Measurements from ENCODE around the gene APMAP.

APMAP gene

DNA sequence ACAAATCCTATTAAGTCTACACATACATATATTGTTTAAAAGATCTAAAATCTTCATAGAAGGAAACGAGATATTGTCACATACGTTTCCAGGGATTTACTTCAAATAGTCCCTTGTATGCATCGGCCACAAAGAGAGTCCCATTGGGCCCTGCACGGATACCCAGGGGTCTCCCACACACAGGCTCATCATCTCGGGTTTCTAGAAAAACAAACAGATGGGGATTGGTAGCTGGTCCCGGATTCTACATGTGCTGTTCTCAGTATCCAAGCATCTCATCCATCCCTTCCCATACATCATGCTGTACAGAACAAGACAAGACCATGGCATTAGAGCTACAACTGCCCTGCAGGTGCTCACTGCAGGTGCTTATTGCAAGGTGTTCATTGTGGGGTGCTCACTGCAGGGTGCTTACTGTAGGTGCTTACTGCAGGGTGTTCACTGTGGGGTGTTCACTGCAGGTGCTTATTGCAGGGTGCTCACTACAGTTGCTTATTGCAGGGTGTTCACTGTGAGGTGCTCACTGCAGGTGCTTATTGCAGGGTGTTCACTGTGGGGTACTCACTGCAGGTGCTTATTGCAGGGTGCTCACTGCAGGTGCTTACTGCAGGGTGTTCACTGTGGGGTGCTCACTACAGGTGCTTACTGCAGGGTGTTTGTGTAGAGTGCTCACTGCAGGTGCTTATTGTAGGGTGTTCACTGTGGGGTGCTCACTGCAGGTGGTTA lies 21.0 kb downstream of the APMAP start:
- H3K4me3 ChIP-seq (ENCODE audit: low read depth, low read length), result no peak overlapping the region
- TF ChIP-seq, protein P1, sequence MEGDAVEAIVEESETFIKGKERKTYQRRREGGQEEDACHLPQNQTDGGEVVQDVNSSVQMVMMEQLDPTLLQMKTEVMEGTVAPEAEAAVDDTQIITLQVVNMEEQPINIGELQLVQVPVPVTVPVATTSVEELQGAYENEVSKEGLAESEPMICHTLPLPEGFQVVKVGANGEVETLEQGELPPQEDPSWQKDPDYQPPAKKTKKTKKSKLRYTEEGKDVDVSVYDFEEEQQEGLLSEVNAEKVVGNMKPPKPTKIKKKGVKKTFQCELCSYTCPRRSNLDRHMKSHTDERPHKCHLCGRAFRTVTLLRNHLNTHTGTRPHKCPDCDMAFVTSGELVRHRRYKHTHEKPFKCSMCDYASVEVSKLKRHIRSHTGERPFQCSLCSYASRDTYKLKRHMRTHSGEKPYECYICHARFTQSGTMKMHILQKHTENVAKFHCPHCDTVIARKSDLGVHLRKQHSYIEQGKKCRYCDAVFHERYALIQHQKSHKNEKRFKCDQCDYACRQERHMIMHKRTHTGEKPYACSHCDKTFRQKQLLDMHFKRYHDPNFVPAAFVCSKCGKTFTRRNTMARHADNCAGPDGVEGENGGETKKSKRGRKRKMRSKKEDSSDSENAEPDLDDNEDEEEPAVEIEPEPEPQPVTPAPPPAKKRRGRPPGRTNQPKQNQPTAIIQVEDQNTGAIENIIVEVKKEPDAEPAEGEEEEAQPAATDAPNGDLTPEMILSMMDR (IDR thresholded peaks at IDR 0.05; ENCODE audit: control insufficient read depth, extremely low read depth, insufficient read depth), result no peak
- DNase-seq (ENCODE audit: low read depth), result no peak

DNA sequence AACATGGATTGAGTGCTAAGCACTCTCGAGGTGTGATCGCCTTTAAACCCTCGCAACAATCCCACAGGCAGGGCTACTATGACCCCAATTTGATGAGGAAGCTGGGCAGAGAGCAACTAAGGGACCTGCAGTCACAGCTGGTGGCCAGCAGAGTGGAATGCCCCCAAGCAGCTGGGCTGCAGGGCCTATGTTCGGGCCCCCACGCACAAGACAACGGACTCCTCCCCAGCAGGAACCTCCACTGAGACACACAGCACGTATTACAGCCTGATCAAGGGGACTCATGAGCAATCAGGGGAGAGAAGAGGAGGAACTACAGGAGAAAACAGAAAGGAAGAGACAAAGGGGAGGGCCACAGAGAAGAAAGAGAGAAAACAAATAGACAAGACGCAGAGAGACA lies 21.8 kb downstream of the APMAP start:
- H3K4me3 ChIP-seq (ENCODE audit: low read depth, low read length), result no peak overlapping the region
- no peak for DNase-seq (ENCODE audit: low read depth)
- TF ChIP-seq, protein P1 (IDR thresholded peaks at IDR 0.05; ENCODE audit: control insufficient read depth, extremely low read depth, insufficient read depth), result no peak

DNA sequence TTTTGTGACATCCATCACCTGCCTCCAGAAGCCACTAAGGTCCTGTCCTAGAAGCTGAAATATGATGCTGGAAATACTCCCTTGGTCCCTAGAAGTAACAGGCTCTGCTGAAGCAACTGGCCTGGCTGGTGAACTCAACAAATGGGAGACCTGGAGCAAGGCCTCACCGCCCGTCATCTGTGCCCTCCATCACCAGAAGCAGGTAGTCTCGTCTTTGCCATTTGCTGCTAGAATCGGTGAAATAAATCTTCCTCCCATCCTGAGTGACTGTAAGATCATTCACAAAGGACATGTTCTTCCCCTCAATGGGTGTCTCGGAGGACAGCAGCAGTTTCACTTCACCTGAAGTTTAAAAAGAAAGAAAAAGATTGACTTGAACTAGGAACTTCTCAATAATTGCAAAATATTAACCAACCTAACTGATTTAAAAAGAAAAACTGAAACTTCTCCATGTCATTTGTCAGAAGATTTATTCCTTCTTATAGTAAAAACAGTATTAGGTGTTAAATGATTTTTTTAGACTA lies 22.5 kb downstream of the APMAP start:
- DNase-seq (ENCODE audit: low read depth), result no peak
- H3K4me3 ChIP-seq (ENCODE audit: low read depth, low read length), result no peak overlapping the region
- TF ChIP-seq, protein P1 (IDR thresholded peaks at IDR 0.05; ENCODE audit: control insufficient read depth, extremely low read depth, insufficient read depth), result no peak

DNA sequence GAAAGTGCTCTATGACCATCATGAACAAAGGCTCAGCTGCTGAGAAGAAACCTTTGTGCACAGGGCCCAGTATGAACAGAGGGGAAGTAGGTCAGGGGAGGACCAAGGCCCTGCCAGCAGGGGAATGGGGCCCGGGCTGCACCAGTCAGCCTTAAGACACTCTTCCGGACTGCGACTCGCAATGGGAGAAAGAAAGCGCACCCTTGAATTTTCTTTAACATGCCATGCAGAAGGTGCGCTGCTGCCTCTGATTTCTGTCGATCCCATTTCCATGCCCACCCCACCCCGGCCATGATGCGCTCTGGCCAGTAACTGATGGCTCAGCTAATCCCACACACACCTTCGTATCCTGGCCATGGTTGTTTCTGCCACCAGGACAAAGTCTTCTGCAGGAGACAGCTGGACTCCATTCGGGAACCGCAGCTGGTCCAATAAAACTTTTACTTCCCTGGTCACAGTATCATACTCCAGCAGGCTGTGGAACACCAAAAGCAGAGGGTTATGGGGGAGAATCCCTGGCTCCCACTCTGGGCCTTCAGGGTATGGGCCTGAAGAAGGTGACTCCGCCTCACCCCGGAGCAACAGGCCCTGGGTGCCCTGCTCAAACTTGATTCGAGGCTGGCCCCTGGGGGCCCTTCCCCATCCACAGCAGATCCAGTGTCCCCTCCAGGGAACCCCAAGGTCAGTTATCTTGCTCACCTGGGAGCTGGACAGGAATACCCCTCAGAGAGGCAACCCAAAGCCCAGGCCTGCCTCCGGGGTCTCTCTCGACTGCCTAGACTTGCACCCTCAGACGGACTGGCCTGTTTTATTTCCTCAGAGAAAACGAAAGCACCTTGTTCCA lies 23.1 kb downstream of the APMAP start:
- no peak overlapping the region for H3K4me3 ChIP-seq (ENCODE audit: low read depth, low read length)
- TF ChIP-seq, protein P1 (IDR thresholded peaks at IDR 0.05; ENCODE audit: control insufficient read depth, extremely low read depth, insufficient read depth), result no peak
- DNase-seq (ENCODE audit: low read depth), result no peak

DNA sequence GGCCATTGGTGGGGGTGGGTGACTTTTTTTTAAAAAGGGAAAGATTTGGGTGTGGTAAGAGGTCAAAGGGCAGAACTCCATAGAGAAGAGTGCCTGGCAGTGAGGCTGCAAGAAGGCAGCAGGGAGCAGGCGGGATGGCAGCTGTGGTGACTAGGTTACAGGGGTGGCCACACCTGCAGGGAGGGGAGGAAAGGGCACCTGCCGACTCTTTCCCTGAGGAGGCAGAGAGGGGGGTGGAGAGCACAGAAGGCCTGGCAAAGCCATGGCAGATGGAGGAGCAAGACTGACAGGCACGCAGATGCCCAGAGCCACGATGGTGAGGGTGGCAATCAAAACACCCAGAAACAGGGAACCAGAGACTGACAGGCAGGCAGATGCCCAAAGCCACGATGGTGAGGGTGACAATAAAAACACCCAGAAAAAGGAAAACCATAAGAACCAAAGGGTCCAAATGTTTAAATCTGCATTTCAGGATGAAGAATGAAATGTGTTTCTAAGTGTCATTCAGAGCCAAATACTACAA lies 24.2 kb downstream of the APMAP start:
- TF ChIP-seq, protein P1 (IDR thresholded peaks at IDR 0.05; ENCODE audit: control insufficient read depth, extremely low read depth, insufficient read depth), result no peak
- DNase-seq (ENCODE audit: low read depth), result no peak
- no peak overlapping the region for H3K4me3 ChIP-seq (ENCODE audit: low read depth, low read length)

DNA sequence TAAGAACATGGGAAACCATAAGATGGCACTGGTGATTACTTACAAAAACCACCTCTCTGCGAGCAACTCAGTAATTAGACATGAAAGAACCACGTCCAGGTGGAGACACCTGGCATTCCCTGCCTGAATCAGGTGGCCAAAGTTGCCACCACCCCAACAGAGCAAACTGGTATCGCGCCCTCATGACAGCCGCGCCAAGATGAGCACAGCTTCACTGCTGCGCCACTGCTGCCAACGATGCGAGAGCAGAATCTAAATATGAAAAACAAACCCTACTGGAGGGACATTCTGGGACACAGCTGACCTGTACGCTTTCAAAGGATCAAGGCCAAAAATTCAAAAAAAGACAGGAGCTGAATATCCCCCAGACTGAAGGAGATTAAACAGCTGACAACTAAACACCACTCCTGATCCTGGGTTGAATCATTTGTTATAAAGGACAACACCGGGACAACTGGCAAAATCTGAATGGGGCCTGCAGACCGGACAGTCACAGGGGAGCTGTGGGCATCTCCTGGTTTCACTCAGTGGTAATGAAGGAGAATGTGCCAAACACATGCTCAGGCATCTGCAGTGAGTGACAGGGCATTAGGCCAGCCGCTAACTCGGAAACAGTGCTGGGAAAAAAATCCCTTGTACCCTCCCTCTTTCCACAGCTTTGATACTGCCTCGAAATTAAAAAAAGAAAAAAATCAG lies 26.1 kb downstream of the APMAP start:
- DNase-seq (ENCODE audit: low read depth), result no peak
- no peak overlapping the region for H3K4me3 ChIP-seq (ENCODE audit: low read depth, low read length)
- TF ChIP-seq, protein P1 (IDR thresholded peaks at IDR 0.05; ENCODE audit: control insufficient read depth, extremely low read depth, insufficient read depth), result no peak

Data from LNCaP clone FGC (cell line).